HepG2 (cell line): ENCODE measurements around the gene CABLES2. TPM values are rescaled to one million over a fixed set of nuclear protein-coding genes. Genes with fewer than 3 reads are reported as not detected.

Experiments
- CTCF ChIP-seq: sonication (generic); formaldehyde crosslinking; IDR thresholded peaks from 2 replicates; pipeline ENCODE4 v1.5.0; 2020; ENCODE audit warnings: mild to moderate bottlenecking, missing genetic modification reagents, moderate library complexity
- ELF4 ChIP-seq: sonication (generic); formaldehyde crosslinking; IDR thresholded peaks from 2 replicates; pipeline ENCODE4 v1.5.0; 2020; ENCODE audit warnings: missing genetic modification reagents, mild to moderate bottlenecking, moderate library complexity, borderline replicate concordance
- ETV6 ChIP-seq: sonication (generic); formaldehyde crosslinking; conservative IDR thresholded peaks from 2 replicates; pipeline ENCODE4 v1.4.0; 2020; ENCODE audit warnings: missing genetic modification reagents
- GABPA ChIP-seq, 2 experiments: IDR thresholded peaks; 2 replicates each; pipeline ENCODE4 v1.6.1; 2011 to 2016; ENCODE audit warnings: low read depth in 2 of 2, low read length in 1 of 2, missing biosample characterization in 1 of 2, missing genetic modification characterization in 1 of 2
- JARID2 ChIP-seq: sonication (generic); formaldehyde crosslinking; IDR thresholded peaks from 2 replicates; pipeline ENCODE4 v1.8.1; 2023; ENCODE audit warnings: missing genetic modification reagents, inconsistent platforms; ENCODE audit not compliant: insufficient replicate concordance
- KIAA2018 ChIP-seq: sonication (generic); formaldehyde crosslinking; IDR thresholded peaks from 2 replicates; pipeline ENCODE4 v1.5.0; 2020; ENCODE audit warnings: mild to moderate bottlenecking, missing genetic modification reagents, borderline replicate concordance
- KLF15 ChIP-seq: sonication (generic); formaldehyde crosslinking; IDR thresholded peaks from 2 replicates; pipeline ENCODE4 v1.8.1; 2023; ENCODE audit warnings: borderline replicate concordance, mild to moderate bottlenecking, inconsistent platforms, missing genetic modification reagents, mixed read lengths
- RNF2 ChIP-seq: fragments of 450-650 bp; conservative IDR thresholded peaks from 2 replicates; pipeline ENCODE4 v1.6.1; 2016; ENCODE audit warnings: low read depth
- SP140L ChIP-seq: sonication (generic); formaldehyde crosslinking; IDR thresholded peaks from 2 replicates; pipeline ENCODE4 v1.4.0; 2020; ENCODE audit warnings: missing genetic modification reagents, borderline replicate concordance
- SRSF4 ChIP-seq: fragments of 200-400 bp; formaldehyde crosslinking; IDR thresholded peaks from one replicate; pipeline ENCODE4 v1.6.1; 2018; ENCODE audit warnings: mild to moderate bottlenecking, low read depth, low read length, moderate library complexity; ENCODE audit not compliant: poor library complexity, severe bottlenecking
- ZBTB7A ChIP-seq: sonication (generic); formaldehyde crosslinking; IDR thresholded peaks from 2 replicates; pipeline ENCODE4 v1.8.0; 2022; ENCODE audit warnings: mild to moderate bottlenecking, missing genetic modification reagents
- ZKSCAN8 ChIP-seq: IDR thresholded peaks from 2 replicates; pipeline ENCODE4 v1.6.1; 2016; ENCODE audit warnings: borderline replicate concordance, missing genetic modification reagents, missing compliant biosample characterization
- ZMAT5 ChIP-seq: sonication (generic); formaldehyde crosslinking; IDR thresholded peaks from 2 replicates; pipeline ENCODE4 v1.5.0; 2020; ENCODE audit warnings: mild to moderate bottlenecking, low read depth, missing genetic modification reagents, borderline replicate concordance
- ZNF564 ChIP-seq: sonication (generic); formaldehyde crosslinking; IDR thresholded peaks from 2 replicates; pipeline ENCODE4 v1.8.1; 2023; ENCODE audit warnings: mild to moderate bottlenecking, missing genetic modification reagents
- ZNF569 ChIP-seq: sonication (generic); formaldehyde crosslinking; IDR thresholded peaks from 2 replicates; pipeline ENCODE4 v1.5.0; 2020; ENCODE audit warnings: mild to moderate bottlenecking, missing genetic modification reagents, moderate library complexity, borderline replicate concordance
- ZNF672 ChIP-seq: sonication (generic); formaldehyde crosslinking; IDR thresholded peaks from 2 replicates; pipeline ENCODE4 v1.8.1; 2022; ENCODE audit warnings: missing genetic modification reagents
- ZNF740 ChIP-seq: sonication (generic); formaldehyde crosslinking; IDR thresholded peaks from 2 replicates; pipeline ENCODE4 v1.4.0; 2020; ENCODE audit warnings: missing genetic modification reagents
- polyA plus RNA-seq, 8 experiments: library from polyadenylated mRNA; depleted of rRNA in 3 of 8; stranded (reverse) in 7 of 8; unstranded in 1 of 8; fragments of >200 nt; fragmentation: Illumina TruSeq in 4 of 8; extraction: Trizol in 4 of 8; gene quantifications; 2 replicates each; pipeline versions ENCODE4 v1.2.1 to v1.2.3, GENCODE V29; 2011 to 2016; ENCODE audit warnings: low read depth in 4 of 8, missing spikeins in 1 of 8, mixed read lengths in 1 of 8; ENCODE audit not compliant: insufficient read depth in 1 of 8
- total RNA-seq, 5 experiments: library from RNA; depleted of rRNA; stranded (reverse); fragments of >200 nt; fragmentation: Illumina TruSeq; extraction: Trizol; gene quantifications; 2 replicates each; pipeline ENCODE4 v1.2.3, GENCODE V29; 2016; ENCODE audit warnings: low read depth in 1 of 5

The CABLES2 gene
- total and polyA plus RNA-seq, 2 of the 13 experiments (the other 11 are each of a cell fraction or from before 2014, with no cell fraction given): 5.2 to 9.7 TPM

- TF ChIP-seq CTCF (CRISPR knock-in tag): no peak; the same call in 1 of the 2 replicates
- TF ChIP-seq ZNF740 (CRISPR knock-in tag): peak; percentile 69; the same call in 1 of the 2 replicates
- no peak for TF ChIP-seq ETV6 (CRISPR knock-in tag)
- no peak for TF ChIP-seq SRSF4
- no peak for TF ChIP-seq RNF2
- 0 out of 2 replicates have a peak, but pooled peaks have one; percentile 44 for TF ChIP-seq ELF4 (CRISPR knock-in tag)
- no peak for TF ChIP-seq KIAA2018
- no peak for TF ChIP-seq ZNF569 (CRISPR knock-in tag)
- no peak for TF ChIP-seq JARID2
- TF ChIP-seq ZNF564: no peak
- no peak for TF ChIP-seq SP140L
- no peak for TF ChIP-seq KLF15 (CRISPR knock-in tag)
- 0 out of 2 replicates have a peak, but pooled peaks have one; percentile 17 for TF ChIP-seq ZBTB7A (CRISPR knock-in tag)
- peak; percentile 15; the same call in 1 of the 2 replicates for TF ChIP-seq ZKSCAN8 (CRISPR knock-in tag)
- TF ChIP-seq ZNF672 (CRISPR knock-in tag): no peak
- no peak for TF ChIP-seq ZMAT5
- TF ChIP-seq GABPA (IDR thresholded peaks at IDR 0.05; ENCODE audit: low read depth, low read length): no peak
- no peak for TF ChIP-seq GABPA (CRISPR knock-in tag; IDR thresholded peaks at IDR 0.05; ENCODE audit: low read depth)
These were observed 36.8 kb downstream of the CABLES2 start (continued) for GRCh38 chr20:62370115-62370806.
